Measurements from ENCODE around the gene ZNF618.

The ZNF618 gene

DNA sequence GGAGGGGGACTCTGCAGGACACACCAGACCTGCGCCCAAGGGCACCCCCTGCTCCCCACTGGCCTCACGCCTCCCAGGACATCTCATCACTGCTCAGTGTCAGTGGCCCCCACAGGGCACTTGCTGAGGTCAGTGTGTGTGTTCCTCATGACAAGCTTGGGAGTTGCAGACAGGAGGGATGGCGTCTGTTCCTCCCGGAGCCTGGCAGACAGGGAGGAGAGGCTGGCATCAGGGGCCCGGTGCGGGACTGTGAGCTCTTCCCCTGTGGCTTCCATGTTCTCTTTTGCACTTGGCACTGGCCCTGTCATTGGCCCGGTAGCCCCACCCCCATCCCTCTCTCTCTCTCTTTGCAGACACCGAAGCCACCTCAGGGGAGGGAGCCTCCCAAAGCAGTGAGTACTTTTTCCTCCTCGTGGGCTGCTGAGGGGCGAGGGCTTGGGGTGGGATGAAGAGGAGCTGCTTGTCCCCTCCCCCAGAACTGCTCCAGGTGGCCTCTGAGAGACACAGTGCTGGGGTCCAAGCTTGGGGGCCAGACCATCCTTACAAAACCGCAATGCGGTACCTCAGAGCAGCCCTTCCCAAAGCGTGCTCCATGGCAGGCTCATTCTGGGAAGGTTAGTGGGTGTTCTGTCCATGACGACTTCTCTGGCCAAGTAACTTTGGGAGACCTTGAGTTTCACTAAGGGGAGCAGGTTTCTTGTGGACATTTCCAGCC lies 126.3 kb downstream of the ZNF618 start:
- TF ChIP-seq, protein P1, sequence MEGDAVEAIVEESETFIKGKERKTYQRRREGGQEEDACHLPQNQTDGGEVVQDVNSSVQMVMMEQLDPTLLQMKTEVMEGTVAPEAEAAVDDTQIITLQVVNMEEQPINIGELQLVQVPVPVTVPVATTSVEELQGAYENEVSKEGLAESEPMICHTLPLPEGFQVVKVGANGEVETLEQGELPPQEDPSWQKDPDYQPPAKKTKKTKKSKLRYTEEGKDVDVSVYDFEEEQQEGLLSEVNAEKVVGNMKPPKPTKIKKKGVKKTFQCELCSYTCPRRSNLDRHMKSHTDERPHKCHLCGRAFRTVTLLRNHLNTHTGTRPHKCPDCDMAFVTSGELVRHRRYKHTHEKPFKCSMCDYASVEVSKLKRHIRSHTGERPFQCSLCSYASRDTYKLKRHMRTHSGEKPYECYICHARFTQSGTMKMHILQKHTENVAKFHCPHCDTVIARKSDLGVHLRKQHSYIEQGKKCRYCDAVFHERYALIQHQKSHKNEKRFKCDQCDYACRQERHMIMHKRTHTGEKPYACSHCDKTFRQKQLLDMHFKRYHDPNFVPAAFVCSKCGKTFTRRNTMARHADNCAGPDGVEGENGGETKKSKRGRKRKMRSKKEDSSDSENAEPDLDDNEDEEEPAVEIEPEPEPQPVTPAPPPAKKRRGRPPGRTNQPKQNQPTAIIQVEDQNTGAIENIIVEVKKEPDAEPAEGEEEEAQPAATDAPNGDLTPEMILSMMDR (conservative IDR thresholded peaks at IDR 0.05), result no peak
- H3K27ac ChIP-seq, result no peak overlapping the region

DNA sequence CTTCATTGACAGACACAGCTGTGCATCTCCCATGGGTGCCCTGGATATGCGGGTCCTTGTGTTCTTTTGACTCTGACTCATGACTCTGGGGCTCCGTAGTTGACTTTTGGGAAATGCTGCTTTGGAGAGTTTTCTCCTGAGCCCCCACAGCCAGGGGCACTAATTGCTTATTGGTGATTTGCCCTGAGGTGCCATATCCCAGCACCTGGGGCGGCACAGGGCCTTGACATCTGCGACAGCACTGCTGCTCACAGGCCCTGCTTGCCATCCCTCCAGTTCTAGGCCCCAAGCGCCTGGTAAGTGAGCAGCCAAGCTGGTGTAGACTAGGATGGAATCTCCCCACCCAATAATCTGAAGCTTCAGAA lies 126.9 kb downstream of the ZNF618 start:
- TF ChIP-seq, protein P1 (conservative IDR thresholded peaks at IDR 0.05), result no peak
- no peak overlapping the region for H3K27ac ChIP-seq

DNA sequence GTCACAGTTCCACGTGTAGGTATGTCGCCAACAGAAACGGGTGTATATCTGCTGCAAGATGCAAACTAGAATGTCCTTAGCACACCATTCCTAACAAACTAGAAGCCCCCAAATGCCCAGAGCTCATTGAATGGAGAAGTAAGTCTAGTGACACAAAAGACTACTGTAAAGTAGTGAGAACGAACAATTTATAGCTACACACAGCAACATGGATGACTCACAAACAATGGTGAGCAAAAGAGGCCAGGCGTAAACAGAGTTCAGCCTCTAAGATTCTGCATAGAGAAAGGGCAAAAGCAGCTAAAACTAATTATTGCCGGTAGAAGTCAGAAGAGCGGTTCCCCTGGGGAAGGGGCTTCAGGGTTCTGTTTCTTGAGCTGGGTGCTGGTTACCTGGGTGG lies 127.2 kb downstream of the ZNF618 start:
- TF ChIP-seq, protein P1 (conservative IDR thresholded peaks at IDR 0.05), result no peak

DNA sequence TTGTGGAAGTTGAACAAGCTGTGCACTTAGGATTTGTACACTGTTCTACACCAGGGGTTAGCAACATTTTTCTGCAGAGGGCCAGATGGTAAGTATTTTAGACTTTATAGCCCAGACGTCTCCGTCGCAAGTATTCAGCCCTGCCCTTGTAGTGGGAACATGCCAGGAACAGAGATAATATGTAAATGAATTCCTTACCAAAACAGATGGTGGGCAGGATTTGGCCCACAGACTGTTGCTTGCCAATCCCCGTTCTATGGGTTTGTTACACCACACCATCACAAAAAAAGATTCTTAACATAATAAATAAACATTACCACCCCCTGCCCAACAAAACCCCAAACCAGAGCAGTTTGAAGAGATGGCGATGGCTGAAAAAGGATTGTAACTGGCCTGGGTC lies 127.6 kb downstream of the ZNF618 start:
- TF ChIP-seq, protein P1 (conservative IDR thresholded peaks at IDR 0.05), result no peak
- H3K27ac ChIP-seq, result no peak overlapping the region

More for the DNA sequence above, 127.2 kb downstream of the ZNF618 start:
- H3K27ac ChIP-seq, result no peak overlapping the region

DNA sequence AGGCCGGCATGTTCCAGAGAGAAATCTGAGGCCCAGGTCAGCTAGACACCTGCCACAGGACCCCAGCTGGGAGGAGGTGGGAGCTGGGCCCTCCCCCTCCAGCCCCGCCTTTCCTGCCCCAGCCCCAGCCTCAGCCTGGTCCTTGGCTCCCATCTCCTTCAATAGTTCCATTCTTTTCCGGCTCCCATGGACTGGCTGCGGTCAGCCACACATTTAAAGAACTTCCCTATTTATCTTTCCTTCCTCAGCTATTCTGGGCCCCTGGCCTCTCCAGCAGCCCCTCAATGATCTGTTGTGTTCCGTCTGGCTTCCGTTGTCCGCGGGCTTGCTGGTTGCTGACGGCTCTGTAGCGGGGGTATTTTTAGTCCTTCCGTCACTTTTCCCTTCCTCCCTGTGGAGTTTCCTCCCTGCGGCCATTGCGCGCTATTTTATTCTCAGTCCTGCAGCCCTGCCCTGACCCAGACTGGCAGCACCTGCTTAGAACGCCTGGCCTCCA lies 128.2 kb downstream of the ZNF618 start:
- TF ChIP-seq, protein P1 (conservative IDR thresholded peaks at IDR 0.05), result no peak
- no peak overlapping the region for H3K27ac ChIP-seq

DNA sequence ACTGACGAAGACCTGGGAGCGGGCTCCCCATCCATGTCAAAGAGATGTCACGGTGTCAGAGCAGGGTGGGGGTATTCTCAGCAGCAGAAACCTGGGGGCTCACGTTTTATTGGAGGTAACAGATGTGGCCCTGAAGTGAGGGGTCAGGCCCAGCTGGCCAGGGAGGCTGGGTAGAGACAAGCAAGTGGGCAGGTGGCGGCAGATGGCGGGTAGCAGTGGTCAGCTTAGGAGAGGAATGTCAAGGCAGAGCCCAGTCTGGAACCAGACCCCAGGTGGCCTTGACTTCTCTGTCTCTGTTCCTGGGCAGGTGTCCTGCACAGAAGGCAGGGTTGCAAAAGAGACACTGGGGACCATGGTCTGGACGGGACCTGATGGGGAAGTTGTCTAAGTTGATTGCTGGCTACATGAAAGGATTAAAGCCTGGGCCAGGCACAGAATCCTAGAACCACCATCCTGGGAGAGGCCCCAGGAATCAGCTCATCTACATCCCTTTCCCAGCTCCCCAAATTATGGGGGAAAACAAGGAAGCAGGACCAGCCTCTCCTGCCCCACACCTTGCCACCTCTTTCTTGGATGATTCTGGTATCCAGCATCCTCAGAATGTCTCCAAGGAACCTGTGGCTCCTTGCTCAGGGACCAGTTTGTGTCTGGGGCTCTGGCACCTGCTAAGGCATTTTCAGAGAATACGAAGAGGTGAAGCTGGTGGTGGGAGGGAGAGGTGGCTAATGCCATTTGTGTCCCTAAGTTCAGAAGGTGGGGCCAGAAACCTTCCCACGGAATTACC lies 129.5 kb downstream of the ZNF618 start:
- TF ChIP-seq, protein P1 (conservative IDR thresholded peaks at IDR 0.05), result no peak

DNA sequence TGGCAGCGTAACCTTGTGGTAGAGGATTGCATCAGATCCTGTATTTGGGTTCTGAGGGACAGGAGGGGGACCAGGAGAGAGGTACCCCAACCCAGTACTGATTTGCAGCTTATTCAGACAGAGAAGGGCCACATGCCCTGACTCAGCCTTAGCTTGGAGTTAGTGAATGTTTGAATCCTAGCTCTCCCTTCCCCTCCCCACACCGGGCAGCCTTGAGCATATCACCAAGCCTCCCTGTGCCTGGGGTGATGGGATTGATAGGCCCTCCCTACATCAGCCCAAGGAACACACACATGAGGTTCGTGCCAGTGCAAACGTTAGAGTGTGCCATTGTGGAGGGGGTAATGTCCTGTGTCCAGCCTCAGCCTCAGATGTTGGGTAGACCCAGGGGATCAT lies 130.0 kb downstream of the ZNF618 start:
- no peak overlapping the region for H3K27ac ChIP-seq
- TF ChIP-seq, protein P1 (conservative IDR thresholded peaks at IDR 0.05), result no peak

More for the DNA sequence above, 129.5 kb downstream of the ZNF618 start:
- H3K27ac ChIP-seq, result no peak overlapping the region
